Measurements from ENCODE around the gene PLXNB2.

GRCh38 chr22:50320116-50320515 lies 12.7 kb upstream of the PLXNB2 start:
- TF ChIP-seq CTCF (IDR thresholded peaks at IDR 0.05) (no peak), POLR2A (IDR thresholded peaks at IDR 0.05) (no peak)
